HepG2 (cell line): ENCODE results near the gene ANKS1A. TPM values are rescaled to one million over a fixed set of nuclear protein-coding genes. Genes with fewer than 3 reads are reported as not detected.

Source experiments
- BATF2 ChIP-seq: sonication (generic); formaldehyde crosslinking; IDR thresholded peaks from 2 replicates; pipeline ENCODE4 v1.8.0; 2022; ENCODE audit warnings: mild to moderate bottlenecking, missing genetic modification reagents, moderate library complexity
- FOXK1 ChIP-seq: sonication (generic); formaldehyde crosslinking; IDR thresholded peaks from 2 replicates; pipeline ENCODE4 v1.4.0; 2020; ENCODE audit warnings: low read depth, missing genetic modification reagents, borderline replicate concordance
- ISX ChIP-seq: sonication (generic); formaldehyde crosslinking; conservative IDR thresholded peaks from 2 replicates; pipeline ENCODE4 v1.5.0; 2020; ENCODE audit warnings: missing genetic modification reagents
- MAX ChIP-seq: IDR thresholded peaks from 2 replicates; pipeline ENCODE4 v1.6.1; 2012; ENCODE audit warnings: inconsistent platforms
- MIER2 ChIP-seq: IDR thresholded peaks from 2 replicates; pipeline ENCODE4 v1.6.1; 2016; ENCODE audit warnings: missing biosample characterization, missing genetic modification reagents
- NFATC3 ChIP-seq: sonication (generic); formaldehyde crosslinking; IDR thresholded peaks from 2 replicates; pipeline ENCODE4 v1.5.1; 2020; ENCODE audit warnings: mild to moderate bottlenecking, missing genetic modification reagents
- POLR2A ChIP-seq, 2 experiments: IDR thresholded peaks; 2 replicates each; pipeline ENCODE4 v1.6.1; 2011; ENCODE audit warnings: low read depth in 2 of 2, low read length in 2 of 2, mild to moderate bottlenecking in 1 of 2, moderate library complexity in 1 of 2; ENCODE audit not compliant: insufficient read depth in 1 of 2
- RELA ChIP-seq: sonication (generic); formaldehyde crosslinking; IDR thresholded peaks from 2 replicates; pipeline ENCODE4 v1.4.0; 2020; ENCODE audit warnings: missing genetic modification reagents
- SMC3 ChIP-seq: IDR thresholded peaks from 2 replicates; pipeline ENCODE4 v1.6.1; 2011; ENCODE audit warnings: low read length, improper control_type of control experiment
- TFDP2 ChIP-seq: sonication (generic); formaldehyde crosslinking; IDR thresholded peaks from 2 replicates; pipeline ENCODE4 v1.4.0; 2020; ENCODE audit warnings: missing genetic modification reagents
- ZNF224 ChIP-seq: sonication (generic); formaldehyde crosslinking; IDR thresholded peaks from 2 replicates; pipeline ENCODE4 v1.5.0; 2020; ENCODE audit warnings: mild to moderate bottlenecking, missing genetic modification reagents
- ZNF317 ChIP-seq: sonication (generic); formaldehyde crosslinking; IDR thresholded peaks from 2 replicates; pipeline ENCODE4 v1.5.0; 2020; ENCODE audit warnings: mild to moderate bottlenecking, missing genetic modification reagents
- ZNF34 ChIP-seq: sonication (generic); formaldehyde crosslinking; IDR thresholded peaks from 2 replicates; pipeline ENCODE4 v1.4.0; 2020; ENCODE audit warnings: mild to moderate bottlenecking, missing genetic modification reagents, borderline replicate concordance
- ZNF713 ChIP-seq: sonication (generic); formaldehyde crosslinking; IDR thresholded peaks from 2 replicates; pipeline ENCODE4 v1.4.0; 2020; ENCODE audit warnings: mild to moderate bottlenecking, missing genetic modification reagents
- ZNF75D ChIP-seq: sonication (generic); formaldehyde crosslinking; IDR thresholded peaks from 2 replicates; pipeline ENCODE4 v1.8.1; 2023; ENCODE audit warnings: missing genetic modification reagents, mild to moderate bottlenecking, borderline replicate concordance
- ZNF766 ChIP-seq: sonication (generic); formaldehyde crosslinking; IDR thresholded peaks from 2 replicates; pipeline ENCODE4 v1.5.0; 2020; ENCODE audit warnings: missing genetic modification reagents, borderline replicate concordance
- ZNF772 ChIP-seq: sonication (generic); formaldehyde crosslinking; IDR thresholded peaks from 2 replicates; pipeline ENCODE4 v1.5.0; 2020; ENCODE audit warnings: mild to moderate bottlenecking, missing genetic modification reagents
- polyA plus RNA-seq, 8 experiments: library from polyadenylated mRNA; depleted of rRNA in 3 of 8; stranded (reverse) in 7 of 8; unstranded in 1 of 8; fragments of >200 nt; fragmentation: Illumina TruSeq in 4 of 8; extraction: Trizol in 4 of 8; gene quantifications; 2 replicates each; pipeline versions ENCODE4 v1.2.1 to v1.2.3, GENCODE V29; 2011 to 2016; ENCODE audit warnings: low read depth in 4 of 8, missing spikeins in 1 of 8, mixed read lengths in 1 of 8; ENCODE audit not compliant: insufficient read depth in 1 of 8
- total RNA-seq, 5 experiments: library from RNA; depleted of rRNA; stranded (reverse); fragments of >200 nt; fragmentation: Illumina TruSeq; extraction: Trizol; gene quantifications; 2 replicates each; pipeline ENCODE4 v1.2.3, GENCODE V29; 2016; ENCODE audit warnings: low read depth in 1 of 5
- TF ChIP-seq, protein P1 (sequence below): sonication (generic); formaldehyde crosslinking; IDR thresholded peaks from 2 replicates; pipeline ENCODE4 v1.5.0; 2020; ENCODE audit warnings: mild to moderate bottlenecking, missing genetic modification reagents, borderline replicate concordance
- TF ChIP-seq, protein P2 (sequence below): sonication (generic); formaldehyde crosslinking; IDR thresholded peaks from 2 replicates; pipeline ENCODE4 v1.5.0; 2020; ENCODE audit warnings: missing genetic modification reagents
- TF ChIP-seq, protein P3 (sequence below): sonication (generic); formaldehyde crosslinking; IDR thresholded peaks from 2 replicates; pipeline ENCODE4 v1.8.1; 2023; ENCODE audit warnings: mild to moderate bottlenecking, missing genetic modification reagents
- TF ChIP-seq, protein P4 (sequence below): sonication (generic); formaldehyde crosslinking; IDR thresholded peaks from 2 replicates; pipeline ENCODE4 v1.4.0; 2020; ENCODE audit warnings: missing genetic modification reagents
- TF ChIP-seq, protein P5 (sequence below): sonication (generic); formaldehyde crosslinking; IDR thresholded peaks from 2 replicates; pipeline ENCODE4 v1.4.0; 2020; ENCODE audit warnings: missing genetic modification reagents

Gene ANKS1A
- total and polyA plus RNA-seq, 2 of the 13 experiments (the other 11 are each of a cell fraction or from before 2014, with no cell fraction given): 7.2 to 15.1 TPM

DNA sequence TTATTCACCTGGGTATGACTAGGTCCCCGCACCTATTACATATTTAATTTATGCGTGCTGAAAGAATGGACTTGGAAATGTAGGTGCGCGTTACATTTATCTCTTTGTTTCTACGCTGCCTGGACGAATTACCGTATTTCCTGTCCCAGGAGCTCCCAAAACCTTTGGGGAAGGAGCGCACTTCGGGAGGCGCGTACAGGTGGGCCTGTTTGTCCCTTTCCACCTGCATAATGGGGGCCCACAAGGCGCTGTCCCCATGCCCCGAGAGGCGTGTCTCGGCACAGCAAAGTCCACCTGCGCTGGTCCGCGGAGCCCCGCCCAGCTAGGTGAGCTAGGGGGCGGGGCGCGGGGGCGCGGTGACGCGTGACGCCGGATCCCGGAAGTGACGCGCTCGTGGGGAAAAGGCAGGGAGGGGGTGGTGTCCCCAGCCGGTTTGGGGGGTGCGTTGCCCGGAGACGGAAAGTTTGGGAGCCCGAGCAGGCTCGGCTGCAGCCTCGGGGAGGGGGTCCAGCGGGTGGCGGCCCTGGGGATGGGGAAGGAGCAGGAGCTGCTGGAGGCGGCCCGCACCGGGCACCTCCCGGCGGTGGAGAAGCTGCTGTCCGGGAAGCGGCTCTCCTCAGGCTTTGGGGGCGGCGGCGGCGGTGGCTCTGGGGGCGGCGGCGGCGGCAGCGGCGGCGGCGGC, at the start of gene ANKS1A (continued):
- TF ChIP-seq, protein P1, sequence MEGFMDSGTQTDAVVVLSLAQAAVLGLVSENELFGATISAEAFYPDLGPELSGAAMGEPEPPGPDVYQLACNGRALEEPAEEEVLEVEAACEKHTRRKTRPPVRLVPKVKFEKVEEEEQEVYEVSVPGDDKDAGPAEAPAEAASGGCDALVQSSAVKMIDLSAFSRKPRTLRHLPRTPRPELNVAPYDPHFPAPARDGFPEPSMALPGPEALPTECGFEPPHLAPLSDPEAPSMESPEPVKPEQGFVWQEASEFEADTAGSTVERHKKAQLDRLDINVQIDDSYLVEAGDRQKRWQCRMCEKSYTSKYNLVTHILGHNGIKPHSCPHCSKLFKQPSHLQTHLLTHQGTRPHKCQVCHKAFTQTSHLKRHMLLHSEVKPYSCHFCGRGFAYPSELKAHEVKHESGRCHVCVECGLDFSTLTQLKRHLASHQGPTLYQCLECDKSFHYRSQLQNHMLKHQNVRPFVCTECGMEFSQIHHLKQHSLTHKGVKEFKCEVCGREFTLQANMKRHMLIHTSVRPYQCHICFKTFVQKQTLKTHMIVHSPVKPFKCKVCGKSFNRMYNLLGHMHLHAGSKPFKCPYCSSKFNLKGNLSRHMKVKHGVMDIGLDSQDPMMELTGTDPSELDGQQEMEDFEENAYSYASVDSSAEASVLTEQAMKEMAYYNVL: no peak
- TF ChIP-seq MAX (peak; percentile 85), ZNF713 (CRISPR knock-in tag) (0 out of 2 replicates have a peak, but pooled peaks have one; percentile 31), ZNF75D (no peak), FOXK1 (CRISPR knock-in tag) (peak; percentile 72), POLR2A (IDR thresholded peaks at IDR 0.05; ENCODE audit: insufficient read depth in 1 of 2, low read depth in 2 of 2, low read length in 2 of 2) (peak; percentile 73 to 85), TFDP2 (CRISPR knock-in tag) (peak; percentile 30; the same call in 1 of the 2 replicates), RELA (CRISPR knock-in tag) (no peak), ZNF772 (CRISPR knock-in tag) (peak; percentile 90; the same call in 1 of the 2 replicates), ISX (CRISPR knock-in tag) (no peak), ZNF224 (no peak; the same call in 1 of the 2 replicates), ZNF34 (CRISPR knock-in tag) (no peak), ZNF766 (CRISPR knock-in tag) (no peak), ZNF317 (CRISPR knock-in tag) (peak; percentile 54; the same call in 1 of the 2 replicates), MIER2 (CRISPR knock-in tag) (peak; percentile 63; the same call in 1 of the 2 replicates), SMC3 (no peak), NFATC3 (CRISPR knock-in tag) (no peak), BATF2 (peak; percentile 42; the same call in 1 of the 2 replicates)
- TF ChIP-seq, protein P2, sequence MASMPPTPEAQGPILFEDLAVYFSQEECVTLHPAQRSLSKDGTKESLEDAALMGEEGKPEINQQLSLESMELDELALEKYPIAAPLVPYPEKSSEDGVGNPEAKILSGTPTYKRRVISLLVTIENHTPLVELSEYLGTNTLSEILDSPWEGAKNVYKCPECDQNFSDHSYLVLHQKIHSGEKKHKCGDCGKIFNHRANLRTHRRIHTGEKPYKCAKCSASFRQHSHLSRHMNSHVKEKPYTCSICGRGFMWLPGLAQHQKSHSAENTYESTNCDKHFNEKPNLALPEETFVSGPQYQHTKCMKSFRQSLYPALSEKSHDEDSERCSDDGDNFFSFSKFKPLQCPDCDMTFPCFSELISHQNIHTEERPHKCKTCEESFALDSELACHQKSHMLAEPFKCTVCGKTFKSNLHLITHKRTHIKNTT: no peak
- TF ChIP-seq, protein P3, sequence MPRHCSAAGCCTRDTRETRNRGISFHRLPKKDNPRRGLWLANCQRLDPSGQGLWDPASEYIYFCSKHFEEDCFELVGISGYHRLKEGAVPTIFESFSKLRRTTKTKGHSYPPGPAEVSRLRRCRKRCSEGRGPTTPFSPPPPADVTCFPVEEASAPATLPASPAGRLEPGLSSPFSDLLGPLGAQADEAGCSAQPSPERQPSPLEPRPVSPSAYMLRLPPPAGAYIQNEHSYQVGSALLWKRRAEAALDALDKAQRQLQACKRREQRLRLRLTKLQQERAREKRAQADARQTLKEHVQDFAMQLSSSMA: 0 out of 2 replicates have a peak, but pooled peaks have one; percentile 20
- TF ChIP-seq, protein P4, sequence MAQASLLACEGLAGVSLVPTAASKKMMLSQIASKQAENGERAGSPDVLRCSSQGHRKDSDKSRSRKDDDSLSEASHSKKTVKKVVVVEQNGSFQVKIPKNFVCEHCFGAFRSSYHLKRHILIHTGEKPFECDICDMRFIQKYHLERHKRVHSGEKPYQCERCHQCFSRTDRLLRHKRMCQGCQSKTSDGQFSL: peak; percentile 90
- TF ChIP-seq, protein P5, sequence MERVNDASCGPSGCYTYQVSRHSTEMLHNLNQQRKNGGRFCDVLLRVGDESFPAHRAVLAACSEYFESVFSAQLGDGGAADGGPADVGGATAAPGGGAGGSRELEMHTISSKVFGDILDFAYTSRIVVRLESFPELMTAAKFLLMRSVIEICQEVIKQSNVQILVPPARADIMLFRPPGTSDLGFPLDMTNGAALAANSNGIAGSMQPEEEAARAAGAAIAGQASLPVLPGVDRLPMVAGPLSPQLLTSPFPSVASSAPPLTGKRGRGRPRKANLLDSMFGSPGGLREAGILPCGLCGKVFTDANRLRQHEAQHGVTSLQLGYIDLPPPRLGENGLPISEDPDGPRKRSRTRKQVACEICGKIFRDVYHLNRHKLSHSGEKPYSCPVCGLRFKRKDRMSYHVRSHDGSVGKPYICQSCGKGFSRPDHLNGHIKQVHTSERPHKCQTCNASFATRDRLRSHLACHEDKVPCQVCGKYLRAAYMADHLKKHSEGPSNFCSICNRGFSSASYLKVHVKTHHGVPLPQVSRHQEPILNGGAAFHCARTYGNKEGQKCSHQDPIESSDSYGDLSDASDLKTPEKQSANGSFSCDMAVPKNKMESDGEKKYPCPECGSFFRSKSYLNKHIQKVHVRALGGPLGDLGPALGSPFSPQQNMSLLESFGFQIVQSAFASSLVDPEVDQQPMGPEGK (CRISPR knock-in tag): peak; percentile 88
